Upper lobe of right lung (tissue), 1 donor: ENCODE measurements around the gene ACAD9. TPM values are rescaled to one million over a fixed set of nuclear protein-coding genes. Genes with fewer than 3 reads are reported as not detected.

Experiments
- ATAC-seq: fragments of 200-7000 bp; cut with Tn5 transposase; one replicate; pipeline ENCODE4 v1.9.1; 2020; ENCODE audit warnings: mild to moderate bottlenecking, moderate library complexity
- DNase-seq: peaks from one replicate; pipeline ENCODE4 v3.0.0-alpha.2; 2020
- H3K27ac ChIP-seq: fragments of 200-600 bp; one replicate; pipeline ENCODE4 v1.8.0; 2022
- H3K27me3 ChIP-seq: fragments of 200-600 bp; one replicate; pipeline ENCODE4 v1.8.0; 2022; ENCODE audit warnings: mild to moderate bottlenecking
- H3K36me3 ChIP-seq: fragments of 200-600 bp; one replicate; pipeline ENCODE4 v1.8.0; 2022
- H3K4me1 ChIP-seq: fragments of 200-600 bp; one replicate; pipeline ENCODE4 v1.8.0; 2022
- H3K4me3 ChIP-seq: fragments of 200-600 bp; one replicate; pipeline ENCODE4 v1.8.0; 2022; ENCODE audit warnings: mild to moderate bottlenecking
- H3K9me3 ChIP-seq: fragments of 200-600 bp; one replicate; pipeline ENCODE4 v1.8.0; 2022
- intact Hi-C: fragments of 100-400 bp; cut with DNase I; formaldehyde crosslinking; loops from one replicate; pipeline ENCODE4 v1.11.0; 2022
- total RNA-seq: library from RNA; stranded (reverse); fragmentation: NEBNext Ultra II Directional; extraction: Animal tissue kit (Norgen Biotek cat#: 25700); gene quantifications from one replicate; pipeline ENCODE4 v1.2.1, GENCODE V29; 2021
- TF ChIP-seq, protein P1 (sequence below): fragments of 200-600 bp; IDR thresholded peaks from one replicate; pipeline ENCODE4 v1.8.0; 2022; ENCODE audit warnings: antibody characterized with exemption
- donor health status: DM: no; HTN: yes; CAD: no; lungs with severe emphysema.

Gene ACAD9
- total RNA-seq, 1 donor from 2014 or later: 43.0 TPM

- no peak for DNase-seq
- H3K4me1 ChIP-seq: peaks cover 23% of the 10 kb centered on the region
- TF ChIP-seq, protein P1, sequence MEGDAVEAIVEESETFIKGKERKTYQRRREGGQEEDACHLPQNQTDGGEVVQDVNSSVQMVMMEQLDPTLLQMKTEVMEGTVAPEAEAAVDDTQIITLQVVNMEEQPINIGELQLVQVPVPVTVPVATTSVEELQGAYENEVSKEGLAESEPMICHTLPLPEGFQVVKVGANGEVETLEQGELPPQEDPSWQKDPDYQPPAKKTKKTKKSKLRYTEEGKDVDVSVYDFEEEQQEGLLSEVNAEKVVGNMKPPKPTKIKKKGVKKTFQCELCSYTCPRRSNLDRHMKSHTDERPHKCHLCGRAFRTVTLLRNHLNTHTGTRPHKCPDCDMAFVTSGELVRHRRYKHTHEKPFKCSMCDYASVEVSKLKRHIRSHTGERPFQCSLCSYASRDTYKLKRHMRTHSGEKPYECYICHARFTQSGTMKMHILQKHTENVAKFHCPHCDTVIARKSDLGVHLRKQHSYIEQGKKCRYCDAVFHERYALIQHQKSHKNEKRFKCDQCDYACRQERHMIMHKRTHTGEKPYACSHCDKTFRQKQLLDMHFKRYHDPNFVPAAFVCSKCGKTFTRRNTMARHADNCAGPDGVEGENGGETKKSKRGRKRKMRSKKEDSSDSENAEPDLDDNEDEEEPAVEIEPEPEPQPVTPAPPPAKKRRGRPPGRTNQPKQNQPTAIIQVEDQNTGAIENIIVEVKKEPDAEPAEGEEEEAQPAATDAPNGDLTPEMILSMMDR: no peak
- intact Hi-C loops: no loop called here
- H3K27ac ChIP-seq: no peak overlapping the region
- no peaks in the 10 kb centered on the region for H3K27me3 ChIP-seq
- H3K4me3 ChIP-seq: no peak overlapping the region
- no peaks in the 10 kb centered on the region for H3K9me3 ChIP-seq
- peaks cover 33% of the 10 kb centered on the region for H3K36me3 ChIP-seq
- no peak for ATAC-seq
Measured at GRCh38 chr3:128881576-128881975, 2.2 kb downstream of the ACAD9 start.

DNA sequence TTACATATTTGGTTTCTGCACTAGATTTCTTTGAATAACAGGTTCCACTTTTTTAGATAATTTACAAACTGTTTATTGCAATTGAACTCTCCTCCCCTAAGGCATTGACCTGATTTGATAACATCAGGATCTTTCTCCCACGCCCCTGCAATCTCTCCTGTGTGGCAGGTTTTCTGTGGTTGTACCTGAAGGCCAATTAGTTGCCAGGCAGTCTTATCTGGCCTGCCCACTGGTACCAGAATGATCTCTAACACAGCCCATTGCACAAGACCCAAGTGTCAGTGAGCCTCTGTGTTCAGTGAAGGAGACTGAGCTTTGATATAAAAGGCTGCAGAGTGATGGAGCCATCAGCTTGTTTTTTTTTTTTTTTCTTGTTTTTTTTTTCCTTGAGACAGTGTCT lies 3.3 kb downstream of the ACAD9 start:
- Histone ChIP-seq H3K4me3 (no peak overlapping the region), H3K9me3 (no peaks in the 10 kb centered on the region), H3K36me3 (peaks cover 42% of the 10 kb centered on the region), H3K4me1 (peaks cover 20% of the 10 kb centered on the region), H3K27ac (no peak overlapping the region), H3K27me3 (no peaks in the 10 kb centered on the region)
- intact Hi-C loops: no loop called here
- ATAC-seq (no peak), DNase-seq (no peak)
- TF ChIP-seq, protein P1: no peak

DNA sequence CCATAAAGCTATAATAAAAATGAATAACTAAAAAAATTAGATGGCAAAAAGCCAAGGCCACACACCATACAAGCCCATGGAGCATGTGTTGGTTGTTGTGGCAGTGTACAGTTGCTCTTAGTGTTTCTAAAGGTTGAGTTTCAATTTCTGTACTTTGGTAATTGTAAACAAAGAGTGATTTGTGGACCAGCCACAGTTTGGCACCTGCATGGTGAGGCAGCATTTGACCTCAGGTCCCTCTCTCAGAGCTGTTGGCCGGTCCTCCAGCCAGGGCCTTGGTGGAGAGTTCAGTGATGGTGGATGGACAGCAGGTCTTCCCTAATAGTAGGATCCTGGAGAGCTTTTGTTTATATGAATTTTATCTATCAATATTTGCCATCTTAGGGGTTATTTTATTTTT lies 5.6 kb downstream of the ACAD9 start:
- ATAC-seq: no peak
- no peaks in the 10 kb centered on the region for H3K9me3 ChIP-seq
- H3K27me3 ChIP-seq: no peaks in the 10 kb centered on the region
- TF ChIP-seq, protein P1: no peak
- no peak overlapping the region for H3K4me3 ChIP-seq
- H3K4me1 ChIP-seq: peaks cover 12% of the 10 kb centered on the region
- H3K36me3 ChIP-seq: peaks cover 46% of the 10 kb centered on the region
- H3K27ac ChIP-seq: no peak overlapping the region
- no peak for DNase-seq
- intact Hi-C loops: no loop called here

DNA sequence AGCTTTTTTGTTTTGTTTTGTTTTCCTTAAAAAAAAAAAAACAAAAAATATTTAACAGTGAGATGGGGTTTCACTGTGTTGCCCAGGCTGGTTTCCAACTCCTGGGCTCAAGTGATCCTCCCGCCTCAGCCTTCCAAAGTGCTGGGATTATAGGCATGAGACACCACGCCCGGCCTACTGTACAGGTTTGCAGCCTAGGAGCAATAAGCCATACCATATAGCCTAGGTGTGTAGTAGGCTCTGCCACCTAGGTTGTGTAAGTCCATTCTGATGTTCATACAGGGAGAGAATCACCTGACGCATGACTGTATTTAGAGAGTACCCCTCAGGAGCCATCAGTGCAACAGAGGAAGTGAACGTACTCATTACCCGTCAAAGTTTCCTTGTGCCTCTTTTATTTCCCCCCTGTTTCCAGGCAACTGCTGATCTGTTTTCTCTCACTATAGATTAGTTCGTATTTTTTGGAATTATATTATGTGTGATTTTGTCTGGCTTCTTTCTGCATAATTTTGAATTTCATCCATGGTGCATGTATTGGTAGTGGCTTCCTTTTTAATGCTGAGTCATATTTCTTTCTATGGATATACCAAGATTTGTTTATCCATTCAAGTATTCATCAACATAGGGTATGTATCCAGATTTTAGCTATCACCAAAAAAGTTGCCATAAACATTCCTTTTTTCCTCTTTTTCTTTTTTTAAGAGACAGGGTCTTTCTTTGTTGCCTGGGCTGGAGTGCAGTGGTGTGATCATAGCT lies 9.9 kb downstream of the ACAD9 start:
- TF ChIP-seq, protein P1: no peak
- intact Hi-C loops: no loop called here
- H3K27me3 ChIP-seq: no peaks in the 10 kb centered on the region
- H3K4me1 ChIP-seq: no peaks in the 10 kb centered on the region
- no peak for ATAC-seq
- H3K36me3 ChIP-seq: peaks cover 38% of the 10 kb centered on the region
- DNase-seq: no peak
- H3K9me3 ChIP-seq: no peaks in the 10 kb centered on the region
- no peak overlapping the region for H3K27ac ChIP-seq
- H3K4me3 ChIP-seq: no peak overlapping the region

DNA sequence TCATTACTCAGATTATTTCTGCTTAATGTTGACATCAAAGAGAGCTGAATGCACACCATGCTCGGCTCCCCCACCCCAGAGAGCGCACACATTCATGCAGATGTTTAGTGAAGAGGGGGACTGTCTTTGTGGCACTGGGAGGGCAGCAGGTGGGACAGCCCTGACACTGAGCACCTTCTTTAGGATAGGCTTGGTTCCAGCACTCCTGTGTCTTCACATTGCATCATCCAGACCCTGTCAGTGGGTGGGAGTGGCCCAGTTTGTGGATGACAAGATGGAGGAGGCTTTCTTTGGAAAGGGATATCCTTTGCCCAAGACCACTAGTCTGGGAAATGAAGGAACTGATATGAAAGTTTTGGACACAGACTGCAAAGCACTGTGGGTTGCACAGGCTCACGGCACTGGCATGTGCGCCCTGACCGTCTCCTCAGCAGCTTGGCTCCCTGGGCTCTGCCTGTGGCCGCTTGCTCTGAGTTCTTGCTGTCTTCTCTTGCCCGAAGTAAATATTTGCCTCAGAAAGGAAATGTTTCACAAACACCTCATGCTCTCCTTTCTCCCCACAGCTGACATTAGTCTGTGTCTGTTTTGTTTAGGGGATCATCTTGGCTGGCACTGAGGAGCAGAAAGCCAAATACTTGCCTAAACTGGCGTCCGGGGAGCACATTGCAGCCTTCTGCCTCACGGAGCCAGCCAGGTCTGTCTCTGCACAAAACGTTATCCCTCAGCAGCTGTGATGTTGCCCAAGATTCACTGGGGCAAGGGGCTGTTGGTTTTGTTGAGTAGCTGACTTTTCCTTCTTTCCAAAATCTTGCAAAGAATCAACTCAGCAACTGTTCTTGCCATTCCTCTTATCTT lies 16.6 kb downstream of the ACAD9 start:
- intact Hi-C loops: no loop called here
- TF ChIP-seq, protein P1: no peak
- H3K36me3 ChIP-seq: peaks cover 77% of the 10 kb centered on the region

More for the DNA sequence above, 16.6 kb downstream of the ACAD9 start:
- Histone ChIP-seq H3K4me1 (no peaks in the 10 kb centered on the region), H3K4me3 (no peak overlapping the region), H3K27ac (no peak overlapping the region), H3K27me3 (no peaks in the 10 kb centered on the region), H3K9me3 (no peaks in the 10 kb centered on the region)
- DNase-seq (no peak), ATAC-seq (no peak)
